GM12878 (cell line): ENCODE measurements around the gene PARP2. TPM values are rescaled to one million over a fixed set of nuclear protein-coding genes. Genes with fewer than 3 reads are reported as not detected.

Source experiments
- ATAC-seq: fragments of 200-7000 bp; cut with Tn5 transposase; 3 replicates; pipeline ENCODE4 v1.9.1; 2020; ENCODE audit warnings: mild to moderate bottlenecking, moderate library complexity
- BruUV-seq: library from RNA; stranded (reverse); fragments of 400-500 nt; replicated peaks from 2 replicates; lab custom pipeline; 2021; lab: Mats Ljungman, UMichigan
- CTCF ChIA-PET: fragments of 300-600 bp; sonication (Branson Sonifier 250); formaldehyde crosslinking; extraction: SDS; loops from one replicate; lab custom pipeline; 2021; ENCODE audit warnings: inconsistent platforms; lab: Yijun Ruan, JAX
- POLR2A ChIA-PET: fragments of 350-600 bp; formaldehyde crosslinking; extraction: SDS; loops from one replicate; lab custom pipeline; 2021; ENCODE audit warnings: inconsistent platforms; lab: Charles Lee
- RAD21 ChIA-PET: fragments of 300-600 bp; sonication (Branson Sonifier 250); formaldehyde crosslinking; loops from one replicate; lab custom pipeline; 2023; ENCODE audit warnings: antibody characterized with exemption; ENCODE audit not compliant: unreplicated experiment; lab: Charles Lee
- SMC1A ChIA-PET: fragments of 300-600 bp; sonication (Branson Sonifier 250); formaldehyde crosslinking; loops from one replicate; lab custom pipeline; 2023; ENCODE audit not compliant: unreplicated experiment, uncharacterized antibody; lab: Charles Lee
- DNase-seq: peaks from one replicate; pipeline ENCODE4 v3.0.0-alpha.2; 2011; ENCODE audit warnings: low read depth, low spot score
- FAIRE-seq: peaks from 3 replicates; lab custom pipeline; 2011; peaks lifted over from hg19 to GRCh38; lab: Jason Lieb, UNC
- H2AFZ ChIP-seq: 2 replicates; pipeline ENCODE4 v1.6.0; 2011; ENCODE audit warnings: low read depth, low read length, control low read depth; ENCODE audit not compliant: control insufficient read depth
- H3K27ac ChIP-seq: 2 replicates; pipeline ENCODE4 v1.5.1; 2011; ENCODE audit warnings: control low read depth; ENCODE audit not compliant: control insufficient read depth, insufficient read depth
- H3K27me3 ChIP-seq, 2 experiments: replicated peaks in 1 of 2; 2 replicates each; pipeline versions ENCODE4 v1.6.0 to v1.6.1; 2011; ENCODE audit warnings: low read length in 1 of 2; ENCODE audit not compliant: control insufficient read depth in 2 of 2, insufficient read depth in 2 of 2
- H3K36me3 ChIP-seq, 2 experiments: 2 replicates each; pipeline ENCODE4 v1.5.1; 2011; ENCODE audit warnings: low read length in 1 of 2; ENCODE audit not compliant: control insufficient read depth in 2 of 2, insufficient read depth in 2 of 2
- H3K4me1 ChIP-seq: 2 replicates; pipeline ENCODE4 v1.6.1; 2011; ENCODE audit warnings: mild to moderate bottlenecking, low read length, moderate library complexity, mixed read lengths; ENCODE audit not compliant: control insufficient read depth, insufficient read depth
- H3K4me2 ChIP-seq: 2 replicates; pipeline ENCODE4 v1.6.0; 2011; ENCODE audit warnings: control low read depth; ENCODE audit not compliant: control insufficient read depth, insufficient read depth
- H3K4me3 ChIP-seq: fragments of 200-600 bp; sonication (generic); 2 replicates; pipeline ENCODE4 v1.5.1; 2016
- H3K79me2 ChIP-seq: 2 replicates; pipeline ENCODE4 v1.6.0; 2011; ENCODE audit warnings: low read length; ENCODE audit not compliant: control insufficient read depth, insufficient read depth
- H3K9ac ChIP-seq: 2 replicates; pipeline ENCODE4 v1.8.0; 2011; ENCODE audit warnings: low read length, control low read depth, mixed read lengths; ENCODE audit not compliant: control insufficient read depth, insufficient read depth
- H3K9me3 ChIP-seq: replicated peaks from 3 replicates; pipeline ENCODE4 v1.5.1; 2011; ENCODE audit warnings: mild to moderate bottlenecking, low read length; ENCODE audit not compliant: control insufficient read depth, insufficient read depth
- H4K20me1 ChIP-seq: 2 replicates; pipeline ENCODE4 v1.6.0; 2011; ENCODE audit not compliant: control insufficient read depth, insufficient read depth
- BCL3 ChIP-seq: IDR thresholded peaks from 2 replicates; pipeline ENCODE4 v1.6.1; 2011; ENCODE audit warnings: borderline replicate concordance, low read depth, mild to moderate bottlenecking, moderate library complexity, low read length; ENCODE audit not compliant: insufficient read depth, poor library complexity, severe bottlenecking
- ESRRA ChIP-seq: IDR thresholded peaks from 2 replicates; pipeline ENCODE4 v1.6.1; 2012; ENCODE audit warnings: mild to moderate bottlenecking, low read length, improper control_type of control experiment
- JUNB ChIP-seq: IDR thresholded peaks from 2 replicates; pipeline ENCODE4 v1.6.1; 2016; ENCODE audit warnings: antibody characterized with exemption, mild to moderate bottlenecking
- RELA ChIP-seq: fragments of 450-650 bp; IDR thresholded peaks from 2 replicates; pipeline ENCODE4 v1.8.0; 2014; ENCODE audit warnings: borderline replicate concordance; ENCODE audit not compliant: partially characterized antibody
- SP1 ChIP-seq: IDR thresholded peaks from one replicate; pipeline ENCODE4 v1.6.1; 2011; ENCODE audit warnings: low read depth, low read length
- SRF ChIP-seq, 2 experiments: IDR thresholded peaks; 2 replicates each; pipeline ENCODE4 v1.6.1; 2011; ENCODE audit warnings: low read depth in 2 of 2, low read length in 2 of 2, mild to moderate bottlenecking in 1 of 2, moderate library complexity in 1 of 2
- in situ Hi-C: fragments of 300-500 bp; cut with MboI; formaldehyde crosslinking; loops from 9 replicates; pipeline ENCODE4 v1.14.3; 2018; ENCODE audit warnings: mixed read lengths
- intact Hi-C: fragments of 100-400 bp; cut with micrococcal nuclease; formaldehyde crosslinking; loops from one replicate; pipeline ENCODE4 v1.14.2; 2022; ENCODE audit not compliant: unreplicated experiment
- polyA plus RNA-seq, 11 experiments: library from polyadenylated mRNA; depleted of rRNA in 4 of 11; unstranded in 6 of 11; stranded (reverse) in 5 of 11; fragments of >200 nt; fragmentation: Nextera tagmentation in 4 of 11; fragmentation: Illumina TruSeq in 1 of 11; extraction: Ambion mirVana in 4 of 11; extraction: Trizol in 1 of 11; gene quantifications; 1 replicate in 1 of 11; 2 replicates in 10 of 11; pipeline versions ENCODE4 v1.2.1 to v1.2.3, GENCODE V29; 2011 to 2016; ENCODE audit warnings: inconsistent platforms in 2 of 11, missing spikeins in 2 of 11, low read depth in 1 of 11
- total RNA-seq, 4 experiments: library from RNA; depleted of rRNA in 3 of 4; stranded (reverse); fragments of >200 nt in 3 of 4; fragmentation: Illumina TruSeq in 1 of 4; extraction: Trizol in 1 of 4; gene quantifications; 2 replicates each; pipeline versions ENCODE4 v1.2.1 to v1.2.3, GENCODE V29; 2013 to 2021
- TF ChIP-seq, protein P1 (sequence below): fragments of 450-650 bp; formaldehyde crosslinking; IDR thresholded peaks from 2 replicates; pipeline ENCODE4 v1.5.0; 2022; ENCODE audit warnings: mild to moderate bottlenecking, missing genetic modification characterization
- TF ChIP-seq, protein P2 (sequence below): fragments of 150-350 bp; IDR thresholded peaks from 2 replicates; pipeline ENCODE4 v1.6.1; 2014; ENCODE audit warnings: mild to moderate bottlenecking, low read depth, low read length

PARP2 gene
- total and polyA plus RNA-seq, 10 of the 15 experiments (the other 5 are each of a cell fraction or from before 2014, with no cell fraction given) = 26.7 to 75.4 (median 42.3) TPM

GRCh38 chr14:20365928-20366327, 22.5 kb downstream of the PARP2 start:
- H3K4me2 ChIP-seq = no peak overlapping the region
- in situ Hi-C loops (no loop called here), intact Hi-C loops (no loop called here)
- peaks cover 12% of the 10 kb centered on the region; the same call in 1 of the 2 replicates for H3K4me1 ChIP-seq
- H4K20me1 ChIP-seq = no peaks in the 10 kb centered on the region
- ATAC-seq (peak; percentile 37; the same call in 1 of the 3 replicates), DNase-seq (no peak), FAIRE-seq (no peak)
- no peak overlapping the region for H3K4me3 ChIP-seq
- ChIA-PET POLR2A (no interaction called here), RAD21 (interaction anchor here (1.1 to 1.2 kb wide), 2 partner anchors 23 to 38 kb away, joined by 3 to 4 read pairs; partner anchors contain the start of gene PARP2), SMC1A (interaction anchor here (0.9 to 2.2 kb wide), 2 partner anchors 15 to 24 kb away, joined by 3 to 8 read pairs; no protein-coding TSS in a partner anchor), CTCF (interaction anchor here (1.2 to 1.7 kb wide), 3 partner anchors 10 to 50 kb away, joined by 3 to 4 read pairs (median 4); no protein-coding TSS in a partner anchor)
- H2AFZ ChIP-seq = no peak overlapping the region
- H3K27me3 ChIP-seq = no peaks in the 10 kb centered on the region
- H3K9me3 ChIP-seq = peaks cover 10% of the 10 kb centered on the region; the same call in 2 of the 3 replicates
- no peaks in the 10 kb centered on the region for H3K79me2 ChIP-seq
- BruUV-seq = no TSS peak
- TF ChIP-seq ESRRA (no peak), SRF (IDR thresholded peaks at IDR 0.05; ENCODE audit: low read depth in 2 of 2, low read length in 2 of 2) (no peak), JUNB (peak; percentile 43), RELA (no peak), BCL3 (no peak), SP1 (no peak)
- TF ChIP-seq, protein P1, sequence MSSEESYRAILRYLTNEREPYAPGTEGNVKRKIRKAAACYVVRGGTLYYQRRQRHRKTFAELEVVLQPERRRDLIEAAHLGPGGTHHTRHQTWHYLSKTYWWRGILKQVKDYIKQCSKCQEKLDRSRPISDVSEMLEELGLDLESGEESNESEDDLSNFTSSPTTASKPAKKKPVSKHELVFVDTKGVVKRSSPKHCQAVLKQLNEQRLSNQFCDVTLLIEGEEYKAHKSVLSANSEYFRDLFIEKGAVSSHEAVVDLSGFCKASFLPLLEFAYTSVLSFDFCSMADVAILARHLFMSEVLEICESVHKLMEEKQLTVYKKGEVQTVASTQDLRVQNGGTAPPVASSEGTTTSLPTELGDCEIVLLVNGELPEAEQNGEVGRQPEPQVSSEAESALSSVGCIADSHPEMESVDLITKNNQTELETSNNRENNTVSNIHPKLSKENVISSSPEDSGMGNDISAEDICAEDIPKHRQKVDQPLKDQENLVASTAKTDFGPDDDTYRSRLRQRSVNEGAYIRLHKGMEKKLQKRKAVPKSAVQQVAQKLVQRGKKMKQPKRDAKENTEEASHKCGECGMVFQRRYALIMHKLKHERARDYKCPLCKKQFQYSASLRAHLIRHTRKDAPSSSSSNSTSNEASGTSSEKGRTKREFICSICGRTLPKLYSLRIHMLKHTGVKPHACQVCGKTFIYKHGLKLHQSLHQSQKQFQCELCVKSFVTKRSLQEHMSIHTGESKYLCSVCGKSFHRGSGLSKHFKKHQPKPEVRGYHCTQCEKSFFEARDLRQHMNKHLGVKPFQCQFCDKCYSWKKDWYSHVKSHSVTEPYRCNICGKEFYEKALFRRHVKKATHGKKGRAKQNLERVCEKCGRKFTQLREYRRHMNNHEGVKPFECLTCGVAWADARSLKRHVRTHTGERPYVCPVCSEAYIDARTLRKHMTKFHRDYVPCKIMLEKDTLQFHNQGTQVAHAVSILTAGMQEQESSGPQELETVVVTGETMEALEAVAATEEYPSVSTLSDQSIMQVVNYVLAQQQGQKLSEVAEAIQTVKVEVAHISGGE (CRISPR knock-in tag) = no peak
- TF ChIP-seq, protein P2, sequence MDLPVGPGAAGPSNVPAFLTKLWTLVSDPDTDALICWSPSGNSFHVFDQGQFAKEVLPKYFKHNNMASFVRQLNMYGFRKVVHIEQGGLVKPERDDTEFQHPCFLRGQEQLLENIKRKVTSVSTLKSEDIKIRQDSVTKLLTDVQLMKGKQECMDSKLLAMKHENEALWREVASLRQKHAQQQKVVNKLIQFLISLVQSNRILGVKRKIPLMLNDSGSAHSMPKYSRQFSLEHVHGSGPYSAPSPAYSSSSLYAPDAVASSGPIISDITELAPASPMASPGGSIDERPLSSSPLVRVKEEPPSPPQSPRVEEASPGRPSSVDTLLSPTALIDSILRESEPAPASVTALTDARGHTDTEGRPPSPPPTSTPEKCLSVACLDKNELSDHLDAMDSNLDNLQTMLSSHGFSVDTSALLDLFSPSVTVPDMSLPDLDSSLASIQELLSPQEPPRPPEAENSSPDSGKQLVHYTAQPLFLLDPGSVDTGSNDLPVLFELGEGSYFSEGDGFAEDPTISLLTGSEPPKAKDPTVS = no peak
- H3K36me3 ChIP-seq = peaks cover 13 to 29% of the 10 kb centered on the region in 2 experiments
- H3K27ac ChIP-seq = no peak overlapping the region
- no peak overlapping the region for H3K9ac ChIP-seq
